Lung (tissue), 12 donors: ENCODE data around the gene GPBAR1. TPM values are rescaled to one million over a fixed set of nuclear protein-coding genes. Genes with fewer than 3 reads are reported as not detected.
A peak's percentile ranks its signal among the peaks of the same experiment; 100 is the strongest.

ENCODE experiments used
- ATAC-seq: fragments of 200-7000 bp; cut with Tn5 transposase; one replicate; pipeline ENCODE4 v1.9.1; 2020; ENCODE audit warnings: moderate number of reproducible peaks; ENCODE audit not compliant: insufficient read depth, low FRiP score
- DNase-seq, 3 donors: peaks; one replicate each; pipeline ENCODE4 v3.0.0-alpha.2; 2013 to 2017
- H3K27ac ChIP-seq, 2 donors: one replicate each; pipeline ENCODE4 v1.5.1; 2013; ENCODE audit warnings: mild to moderate bottlenecking in 2 of 2, moderate library complexity in 2 of 2, control low read depth in 1 of 2, inconsistent platforms in 1 of 2, low read depth in 1 of 2, low read length in 1 of 2
- H3K27me3 ChIP-seq, 3 donors: one replicate each; pipeline ENCODE4 v1.5.1; 2013; ENCODE audit warnings: low read length in 2 of 3; ENCODE audit not compliant: control insufficient read depth in 3 of 3, insufficient read depth in 3 of 3
- H3K36me3 ChIP-seq, 4 donors: one replicate each; pipeline ENCODE4 v1.5.1; 2013; ENCODE audit warnings: low read length in 4 of 4, mild to moderate bottlenecking in 1 of 4, moderate library complexity in 1 of 4; ENCODE audit not compliant: control insufficient read depth in 4 of 4, insufficient read depth in 4 of 4
- H3K4me1 ChIP-seq, 5 donors: one replicate each; pipeline ENCODE4 v1.5.1; 2013; ENCODE audit warnings: low read length in 5 of 5, mild to moderate bottlenecking in 2 of 5, moderate library complexity in 1 of 5; ENCODE audit not compliant: control insufficient read depth in 5 of 5, insufficient read depth in 5 of 5
- H3K4me3 ChIP-seq: one replicate; pipeline ENCODE4 v1.5.1; 2013; ENCODE audit warnings: mild to moderate bottlenecking, control low read depth, moderate library complexity
- H3K9ac ChIP-seq, 2 donors: one replicate each; pipeline ENCODE4 v1.5.1; 2013; ENCODE audit warnings: low read length in 2 of 2, control low read depth in 1 of 2; ENCODE audit not compliant: insufficient read depth in 1 of 2
- H3K9me3 ChIP-seq, 4 donors: one replicate each; pipeline ENCODE4 v1.5.1; 2013; ENCODE audit warnings: low read length in 3 of 4, mild to moderate bottlenecking in 1 of 4, moderate library complexity in 1 of 4; ENCODE audit not compliant: control insufficient read depth in 4 of 4, insufficient read depth in 3 of 4
- WGBS, 2 donors: extraction: QIAGEN DNeasy Blood & Tissue Kit; methylation state at CpG; one replicate each; pipeline ENCODE4 v1.1.7; 2013; 5-methylcytosine and 5-hydroxymethylcytosine counted together
- polyA plus RNA-seq, 2 donors: library from polyadenylated mRNA; stranded (reverse); fragments of 200-250 nt; gene quantifications; one replicate each; pipeline ENCODE4 v1.2.1, GENCODE V29; 2013
- total RNA-seq, 2 donors: library from RNA; depleted of rRNA in 1 of 2; stranded (reverse); fragments of >200 nt in 1 of 2; gene quantifications; one replicate each; pipeline ENCODE4 v1.2.1, GENCODE V29; 2014 to 2021
- TF ChIP-seq, protein P1 (sequence below): IDR thresholded peaks from 2 replicates; pipeline ENCODE4 v1.5.1; 2012; ENCODE audit warnings: mild to moderate bottlenecking; ENCODE audit errors: control extremely low read depth, extremely low read depth
- donor health status: control.
- donor health status: control.
- donor health status: Bipolar disorder and iron deficiency.
- donor health status: healthy.
- donor health status: DM: yes; HTN: yes; CAD: no.

Gene GPBAR1
- total and polyA plus RNA-seq, 4 donors, result 0.60 to 3.3 (median 2.1) TPM

DNA sequence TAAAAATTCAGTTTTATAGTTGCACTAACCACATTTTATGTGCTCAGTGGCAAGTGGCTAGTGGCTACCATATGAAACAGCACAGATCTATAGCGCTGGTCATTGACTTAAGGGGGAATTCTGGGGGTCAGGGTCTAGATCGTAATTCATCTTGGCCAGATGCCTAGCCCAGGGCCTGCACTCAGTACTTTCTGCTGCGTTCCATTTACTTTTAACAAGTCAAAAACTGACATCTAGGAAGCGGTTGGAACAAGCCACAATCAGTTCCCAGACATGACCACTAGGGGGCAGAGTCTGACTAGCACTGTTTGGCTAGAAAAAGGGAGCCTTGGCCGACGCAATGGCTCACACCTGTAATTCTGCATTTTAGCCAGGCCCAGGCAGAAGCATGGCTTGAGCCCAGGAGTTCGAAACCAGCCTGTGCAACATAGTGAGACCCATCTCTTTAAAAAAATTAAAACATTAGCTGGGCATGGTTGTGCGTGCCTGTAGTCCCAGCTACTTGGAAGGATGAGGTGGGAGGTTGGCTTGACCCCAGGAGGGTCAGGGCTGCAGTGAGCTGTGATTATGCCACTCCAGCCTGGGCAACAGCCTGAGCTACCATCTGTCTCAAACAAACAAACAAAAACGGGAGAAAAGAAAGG lies 40.5 kb downstream of the GPBAR1 start:
- Histone ChIP-seq H3K27ac (no peak overlapping the region), H3K9ac (no peak overlapping the region)
- ATAC-seq, result peak; percentile 87

DNA sequence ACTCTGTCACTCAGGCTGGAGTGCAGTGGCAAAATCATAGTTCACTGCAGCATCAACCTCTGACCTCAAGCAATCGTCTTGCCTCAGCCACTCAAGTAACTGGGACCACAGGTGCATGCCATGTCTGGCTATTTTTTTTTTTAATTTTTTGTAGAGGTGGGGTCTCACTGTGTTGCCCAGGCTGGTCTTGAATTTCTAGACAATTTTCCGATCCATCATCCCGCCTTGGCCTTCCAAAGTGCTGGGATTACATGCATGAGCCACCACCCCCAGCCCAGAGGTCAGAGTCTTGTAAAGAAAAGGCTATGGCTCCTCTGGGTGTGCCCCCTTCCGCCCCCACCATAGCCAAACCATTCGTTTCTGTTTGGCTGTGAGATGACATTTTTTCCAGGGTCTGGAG lies 44.6 kb downstream of the GPBAR1 start:
- DNase-seq, result no peak
- ATAC-seq, result no peak
- no peak overlapping the region for H3K27ac ChIP-seq
- H3K9ac ChIP-seq, result no peak overlapping the region
- H3K4me1 ChIP-seq, result peaks cover 0 to 2% (median 0%) of the 10 kb centered on the region in 5 donors
- TF ChIP-seq, protein P1, sequence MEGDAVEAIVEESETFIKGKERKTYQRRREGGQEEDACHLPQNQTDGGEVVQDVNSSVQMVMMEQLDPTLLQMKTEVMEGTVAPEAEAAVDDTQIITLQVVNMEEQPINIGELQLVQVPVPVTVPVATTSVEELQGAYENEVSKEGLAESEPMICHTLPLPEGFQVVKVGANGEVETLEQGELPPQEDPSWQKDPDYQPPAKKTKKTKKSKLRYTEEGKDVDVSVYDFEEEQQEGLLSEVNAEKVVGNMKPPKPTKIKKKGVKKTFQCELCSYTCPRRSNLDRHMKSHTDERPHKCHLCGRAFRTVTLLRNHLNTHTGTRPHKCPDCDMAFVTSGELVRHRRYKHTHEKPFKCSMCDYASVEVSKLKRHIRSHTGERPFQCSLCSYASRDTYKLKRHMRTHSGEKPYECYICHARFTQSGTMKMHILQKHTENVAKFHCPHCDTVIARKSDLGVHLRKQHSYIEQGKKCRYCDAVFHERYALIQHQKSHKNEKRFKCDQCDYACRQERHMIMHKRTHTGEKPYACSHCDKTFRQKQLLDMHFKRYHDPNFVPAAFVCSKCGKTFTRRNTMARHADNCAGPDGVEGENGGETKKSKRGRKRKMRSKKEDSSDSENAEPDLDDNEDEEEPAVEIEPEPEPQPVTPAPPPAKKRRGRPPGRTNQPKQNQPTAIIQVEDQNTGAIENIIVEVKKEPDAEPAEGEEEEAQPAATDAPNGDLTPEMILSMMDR, result no peak
- no peaks in the 10 kb centered on the region for H3K36me3 ChIP-seq
- H3K9me3 ChIP-seq, result no peaks in the 10 kb centered on the region
- H3K27me3 ChIP-seq, result no peaks in the 10 kb centered on the region
- no peak overlapping the region for H3K4me3 ChIP-seq
- WGBS, 2 donors, result 84 to 86% methylated on average over 5 of the region's 5 CpGs

More for the DNA sequence above, 40.5 kb downstream of the GPBAR1 start:
- WGBS, 2 donors, result 9 to 10% methylated on average over 9 of the region's 9 CpGs
- Histone ChIP-seq H3K4me3 (no peak overlapping the region), H3K4me1 (peaks cover 0 to 9% (median 2%) of the 10 kb centered on the region in 5 donors), H3K27me3 (no peaks in the 10 kb centered on the region), H3K9me3 (no peaks in the 10 kb centered on the region), H3K36me3 (no peaks in the 10 kb centered on the region)
- peak; percentile 89 to 93 (median 89) for DNase-seq
- TF ChIP-seq, protein P1, result peak; percentile 94

DNA sequence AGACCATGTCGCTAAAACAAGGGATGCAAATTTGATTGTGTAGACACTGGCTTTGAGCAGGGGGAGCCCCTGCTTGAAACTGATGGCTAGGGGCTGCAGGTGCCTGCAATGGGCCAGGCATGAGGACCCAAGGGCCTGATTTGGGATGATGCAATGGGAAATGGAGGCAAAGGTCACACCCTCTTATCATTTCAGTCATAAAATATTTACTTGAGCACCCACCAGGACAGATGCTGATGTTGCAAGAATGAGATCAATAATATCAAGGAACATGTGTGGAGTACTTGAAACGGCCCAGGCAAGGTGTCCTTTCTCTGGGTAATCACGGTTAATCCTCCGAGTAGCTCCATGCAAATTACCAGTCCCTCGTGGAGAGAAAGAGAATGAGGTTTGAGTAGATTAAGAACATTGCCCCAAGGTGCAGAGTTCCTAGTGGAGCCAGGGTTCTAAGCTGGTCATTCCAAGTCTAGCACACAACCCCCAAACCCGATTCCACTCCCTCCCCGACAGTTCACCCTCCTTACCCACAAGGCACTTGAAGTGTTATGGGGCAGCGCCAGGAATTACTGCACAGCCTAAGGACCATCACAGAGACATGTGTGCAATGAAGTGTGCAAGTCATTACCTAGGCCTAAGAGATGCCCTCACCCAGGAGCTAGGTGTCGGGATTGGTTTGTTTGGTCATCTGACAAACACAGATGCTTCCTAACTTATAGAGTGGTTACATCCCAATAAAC lies 45.5 kb downstream of the GPBAR1 start:
- H3K36me3 ChIP-seq, result no peaks in the 10 kb centered on the region
- TF ChIP-seq, protein P1, result no peak
- no peak overlapping the region for H3K9ac ChIP-seq
- H3K4me3 ChIP-seq, result no peak overlapping the region
- peaks cover 0 to 7% (median 2%) of the 10 kb centered on the region in 5 donors for H3K4me1 ChIP-seq
- ATAC-seq, result no peak
- H3K27me3 ChIP-seq, result no peaks in the 10 kb centered on the region
- WGBS, 2 donors, result 87 to 88% methylated on average over 9 of the region's 9 CpGs
- no peak for DNase-seq
- no peak overlapping the region for H3K27ac ChIP-seq
- H3K9me3 ChIP-seq, result no peaks in the 10 kb centered on the region
